Breast epithelium (tissue), 3 donors: ENCODE measurements around the gene CD8A.

Source experiments
- POLR2A ChIP-seq: fragments of 450-650 bp; IDR thresholded peaks from one replicate; pipeline ENCODE4 v1.6.1; 2016; ENCODE audit warnings: antibody characterized with exemption, mild to moderate bottlenecking, moderate library complexity
- POLR2AphosphoS5 ChIP-seq, 3 donors: sonication (generic); formaldehyde crosslinking; IDR thresholded peaks; one replicate each; pipeline ENCODE4 v1.6.1; 2017; ENCODE audit warnings: antibody characterized with exemption in 3 of 3
- TF ChIP-seq, protein P1 (sequence below), 3 donors: fragments of 450-650 bp; IDR thresholded peaks; one replicate each; pipeline ENCODE4 v1.5.1; 2016 to 2017; ENCODE audit warnings: antibody characterized with exemption in 3 of 3, mild to moderate bottlenecking in 3 of 3, moderate library complexity in 3 of 3

DNA sequence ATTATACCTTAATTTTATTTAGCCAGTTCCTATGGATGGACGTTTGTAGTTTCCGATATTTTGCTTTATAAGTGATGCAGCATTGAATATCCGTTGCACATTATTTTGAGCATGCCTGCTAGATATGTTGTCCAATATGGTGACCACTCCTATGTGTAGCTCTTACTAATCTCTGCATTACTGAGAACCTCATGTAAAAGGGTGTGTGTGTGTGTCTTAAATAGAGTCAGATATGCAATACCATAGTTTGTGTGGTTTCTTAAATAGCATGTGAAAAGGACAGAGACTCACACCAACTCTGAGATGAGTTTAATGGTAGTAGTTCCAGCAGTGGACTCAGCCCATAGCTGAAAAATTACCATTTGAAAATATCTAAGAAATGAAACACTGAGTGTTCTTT, 32.3 kb downstream of the CD8A start:
- TF ChIP-seq POLR2A, result no peak
- TF ChIP-seq, protein P1, sequence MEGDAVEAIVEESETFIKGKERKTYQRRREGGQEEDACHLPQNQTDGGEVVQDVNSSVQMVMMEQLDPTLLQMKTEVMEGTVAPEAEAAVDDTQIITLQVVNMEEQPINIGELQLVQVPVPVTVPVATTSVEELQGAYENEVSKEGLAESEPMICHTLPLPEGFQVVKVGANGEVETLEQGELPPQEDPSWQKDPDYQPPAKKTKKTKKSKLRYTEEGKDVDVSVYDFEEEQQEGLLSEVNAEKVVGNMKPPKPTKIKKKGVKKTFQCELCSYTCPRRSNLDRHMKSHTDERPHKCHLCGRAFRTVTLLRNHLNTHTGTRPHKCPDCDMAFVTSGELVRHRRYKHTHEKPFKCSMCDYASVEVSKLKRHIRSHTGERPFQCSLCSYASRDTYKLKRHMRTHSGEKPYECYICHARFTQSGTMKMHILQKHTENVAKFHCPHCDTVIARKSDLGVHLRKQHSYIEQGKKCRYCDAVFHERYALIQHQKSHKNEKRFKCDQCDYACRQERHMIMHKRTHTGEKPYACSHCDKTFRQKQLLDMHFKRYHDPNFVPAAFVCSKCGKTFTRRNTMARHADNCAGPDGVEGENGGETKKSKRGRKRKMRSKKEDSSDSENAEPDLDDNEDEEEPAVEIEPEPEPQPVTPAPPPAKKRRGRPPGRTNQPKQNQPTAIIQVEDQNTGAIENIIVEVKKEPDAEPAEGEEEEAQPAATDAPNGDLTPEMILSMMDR (IDR thresholded peaks at IDR 0.05), result no peak
- no peak for TF ChIP-seq POLR2AphosphoS5 (IDR thresholded peaks at IDR 0.05)
